ENCODE measurements around the gene PRRC2B. TPM values are rescaled to one million over a fixed set of nuclear protein-coding genes. Genes with fewer than 3 reads are reported as not detected.

Gene PRRC2B
- total and polyA plus RNA-seq, 7 donors: 22.7 to 114 (median 63.6) TPM

GRCh38 chr9:131410044-131410491 is 16.2 kb downstream of the PRRC2B start:
- H3K4me1 ChIP-seq: peaks cover 76% of the 10 kb centered on the region
- TF ChIP-seq CTCF (IDR thresholded peaks at IDR 0.05): no peak
- intact Hi-C loops (cut with DNase I): no loop called here
- H3K27me3 ChIP-seq (ENCODE audit: insufficient read depth in 3 of 3, low read length in 2 of 3): no peaks in the 10 kb centered on the region
- H3K9me3 ChIP-seq: no peaks in the 10 kb centered on the region
- no peaks in the 10 kb centered on the region for H3K36me3 ChIP-seq (ENCODE audit: insufficient read depth in 1 of 2, low read depth in 1 of 2)
- WGBS, 3 donors: 34 to 48% (median 36%) methylated on average over 7 of the region's 7 CpGs
- ATAC-seq: peak; percentile 37 to 61 (median 48)
- H3K27ac ChIP-seq: peak overlapping the region; percentile 90
- no peak for DNase-seq
- H3K4me3 ChIP-seq: no peak overlapping the region

GRCh38 chr9:131411719-131412681 is 18.1 kb downstream of the PRRC2B start:
- Histone ChIP-seq H3K27ac (peak overlapping the region; percentile 11), H3K4me3 (no peak overlapping the region)
- WGBS, 3 donors: 88 to 92% (median 88%) methylated on average over 15 of the region's 15 CpGs

GRCh38 chr9:131416509-131416908 is 22.6 kb downstream of the PRRC2B start:
- 70 to 76% (median 72%) methylated on average over 4 of the region's 4 CpGs for WGBS, 3 donors

More at GRCh38 chr9:131411719-131412681, 18.1 kb downstream of the PRRC2B start:
- ATAC-seq: no peak
- DNase-seq: no peak
- no peaks in the 10 kb centered on the region for H3K9me3 ChIP-seq
- TF ChIP-seq CTCF (IDR thresholded peaks at IDR 0.05): no peak
- H3K4me1 ChIP-seq: peaks cover 74% of the 10 kb centered on the region
- no peaks in the 10 kb centered on the region for H3K27me3 ChIP-seq (ENCODE audit: insufficient read depth in 3 of 3, low read length in 2 of 3)
- H3K36me3 ChIP-seq (ENCODE audit: insufficient read depth in 1 of 2, low read depth in 1 of 2): no peaks in the 10 kb centered on the region
- intact Hi-C loops (cut with DNase I): no loop called here

GRCh38 chr9:131417264-131418142 is 23.6 kb downstream of the PRRC2B start:
- ATAC-seq (peak in 2 of 4 donors; percentile 36 to 68), DNase-seq (peak in 1 of 2 donors; percentile 6)
- Histone ChIP-seq H3K27me3 (ENCODE audit: insufficient read depth in 3 of 3, low read length in 2 of 3) (no peaks in the 10 kb centered on the region), H3K4me3 (peak overlapping the region; percentile 24), H3K4me1 (peaks cover 82% of the 10 kb centered on the region), H3K9me3 (no peaks in the 10 kb centered on the region), H3K36me3 (ENCODE audit: insufficient read depth in 1 of 2, low read depth in 1 of 2) (no peaks in the 10 kb centered on the region), H3K27ac (peak overlapping the region; percentile 79)
- no peak for TF ChIP-seq CTCF (IDR thresholded peaks at IDR 0.05)
- WGBS, 3 donors: 42 to 54% (median 49%) methylated on average over 13 of the region's 13 CpGs
- intact Hi-C loops (cut with DNase I): no loop called here

More at GRCh38 chr9:131416509-131416908, 22.6 kb downstream of the PRRC2B start:
- no peak for TF ChIP-seq CTCF (IDR thresholded peaks at IDR 0.05)
- Histone ChIP-seq H3K27ac (peak overlapping the region; percentile 79), H3K9me3 (no peaks in the 10 kb centered on the region), H3K27me3 (ENCODE audit: insufficient read depth in 3 of 3, low read length in 2 of 3) (no peaks in the 10 kb centered on the region), H3K4me3 (no peak overlapping the region), H3K36me3 (ENCODE audit: insufficient read depth in 1 of 2, low read depth in 1 of 2) (no peaks in the 10 kb centered on the region), H3K4me1 (peaks cover 78% of the 10 kb centered on the region)
- ATAC-seq: no peak
- DNase-seq: no peak
- intact Hi-C loops (cut with DNase I): no loop called here
